ENCODE measurements around the gene RNU6-1.

The RNU6-1 gene

DNA sequence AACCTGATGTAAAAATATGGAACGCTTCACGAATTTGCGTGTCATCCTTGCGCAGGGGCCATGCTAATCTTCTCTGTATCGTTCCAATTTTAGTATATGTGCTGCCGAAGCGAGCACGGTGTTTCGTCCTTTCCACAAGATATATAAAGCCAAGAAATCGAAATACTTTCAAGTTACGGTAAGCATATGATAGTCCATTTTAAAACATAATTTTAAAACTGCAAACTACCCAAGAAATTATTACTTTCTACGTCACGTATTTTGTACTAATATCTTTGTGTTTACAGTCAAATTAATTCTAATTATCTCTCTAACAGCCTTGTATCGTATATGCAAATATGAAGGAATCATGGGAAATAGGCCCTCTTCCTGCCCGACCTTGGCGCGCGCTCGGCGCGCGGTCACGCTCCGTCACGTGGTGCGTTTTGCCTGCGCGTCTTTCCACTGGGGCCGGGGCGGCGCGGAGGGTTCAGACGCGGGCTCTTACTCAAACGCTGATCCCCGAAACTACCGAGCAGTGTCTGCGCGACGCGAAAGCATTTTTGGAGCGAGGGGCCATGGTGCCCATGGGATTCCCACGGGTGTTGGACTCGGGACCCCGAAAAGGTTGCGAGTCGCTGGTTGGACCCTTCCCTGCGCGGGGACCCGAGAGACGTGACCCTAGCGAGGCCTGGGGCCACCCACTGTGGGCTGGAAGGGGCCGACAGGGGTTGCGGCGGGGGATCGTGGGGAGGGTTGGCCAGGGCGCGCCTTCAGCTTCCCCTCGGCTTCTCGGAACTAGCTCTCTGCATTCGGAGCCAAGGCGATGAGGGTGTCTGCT, at the start of gene RNU6-1:
Gene RNU6-1 (minus strand): TSS at position 117 of the 820 bp plus-strand sequence.
- peak; percentile 60 for DNase-seq

DNA sequence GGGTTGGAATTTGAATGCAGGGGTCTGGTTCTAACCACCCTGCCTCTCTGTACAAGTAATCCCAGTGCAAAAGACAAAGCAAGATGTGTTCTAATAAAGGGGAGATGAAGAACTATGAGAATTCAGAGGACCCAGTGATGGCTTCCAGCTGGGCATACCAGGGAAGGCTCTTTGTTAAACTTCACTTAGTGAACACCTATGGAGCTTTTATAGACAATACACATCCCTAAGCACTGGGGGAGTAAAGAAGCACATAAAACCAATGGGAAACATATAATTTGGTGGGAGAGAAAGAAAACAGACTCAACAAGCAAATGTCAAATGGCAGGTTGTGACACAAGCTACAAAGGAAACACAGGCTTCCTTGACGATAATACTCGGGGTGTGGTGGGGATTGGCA, 47.9 kb upstream of the RNU6-1 start:
- no peak for DNase-seq

DNA sequence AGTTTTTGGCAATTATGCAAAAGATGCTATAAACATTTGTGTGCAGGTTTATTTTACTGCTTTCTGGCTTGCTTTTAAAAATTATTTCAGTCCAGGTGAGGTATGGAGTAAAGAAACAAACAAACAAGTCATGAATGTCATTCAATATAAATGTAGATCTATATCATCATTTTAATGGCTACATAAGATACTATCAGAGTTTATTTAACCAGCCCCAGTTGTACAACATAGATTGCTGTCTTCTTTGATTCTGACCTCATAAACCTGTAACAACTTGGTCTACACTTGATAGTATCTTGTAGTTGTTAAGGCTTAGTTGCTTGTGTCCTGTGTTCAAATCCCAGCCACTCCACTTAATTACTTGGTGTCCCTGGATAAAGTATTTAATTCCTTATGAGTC, 46.0 kb upstream of the RNU6-1 start:
- DNase-seq, result no peak

DNA sequence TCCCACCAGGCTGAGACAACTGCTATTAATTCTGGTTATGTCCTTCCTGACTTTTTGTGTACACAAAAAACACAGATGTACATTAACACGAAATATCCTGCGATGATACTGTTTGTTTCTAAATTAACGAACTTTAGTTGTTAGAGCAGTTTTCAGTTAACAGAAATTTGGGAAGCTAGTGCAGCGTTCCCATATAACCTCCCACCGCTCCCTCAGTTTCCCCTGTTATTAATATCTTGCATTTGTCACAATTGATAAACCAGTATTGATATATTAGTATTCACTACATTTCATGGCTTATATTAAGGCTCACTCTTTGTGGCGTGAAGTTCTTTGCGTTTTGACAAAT, 45.3 kb upstream of the RNU6-1 start:
- no peak for DNase-seq

DNA sequence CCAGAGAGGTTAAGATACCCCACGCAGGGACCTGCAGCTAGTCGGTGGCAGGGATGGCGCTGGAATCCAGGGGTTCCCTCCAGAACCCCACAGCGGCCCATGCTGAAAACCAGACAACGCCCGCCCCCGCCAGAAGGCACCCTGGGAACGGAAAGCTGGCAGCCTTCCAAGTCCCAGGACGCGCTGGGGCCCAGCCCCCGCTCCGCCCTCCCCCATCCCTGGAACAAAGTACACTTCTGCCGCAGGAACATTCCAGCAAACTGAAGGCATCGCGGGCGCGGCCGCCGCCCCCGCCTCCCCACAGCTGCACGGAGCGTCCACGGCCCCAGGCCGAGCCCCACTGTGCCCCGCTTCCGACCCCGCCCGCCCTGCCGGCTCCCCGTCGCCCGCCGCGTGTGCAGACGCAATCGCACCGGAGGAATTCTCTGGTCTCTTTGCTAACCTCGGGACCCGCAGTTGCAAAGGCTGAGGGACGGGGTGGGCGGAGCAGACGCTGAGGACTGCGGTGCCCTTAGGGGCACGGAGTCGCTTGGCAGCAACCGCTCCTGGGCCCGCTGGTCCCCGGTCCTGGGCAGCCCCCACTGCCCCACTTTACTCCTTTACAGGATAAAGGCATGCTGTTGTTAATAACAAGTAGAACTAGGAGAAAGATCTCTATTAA, 44.8 kb upstream of the RNU6-1 start:
- no peak for DNase-seq

DNA sequence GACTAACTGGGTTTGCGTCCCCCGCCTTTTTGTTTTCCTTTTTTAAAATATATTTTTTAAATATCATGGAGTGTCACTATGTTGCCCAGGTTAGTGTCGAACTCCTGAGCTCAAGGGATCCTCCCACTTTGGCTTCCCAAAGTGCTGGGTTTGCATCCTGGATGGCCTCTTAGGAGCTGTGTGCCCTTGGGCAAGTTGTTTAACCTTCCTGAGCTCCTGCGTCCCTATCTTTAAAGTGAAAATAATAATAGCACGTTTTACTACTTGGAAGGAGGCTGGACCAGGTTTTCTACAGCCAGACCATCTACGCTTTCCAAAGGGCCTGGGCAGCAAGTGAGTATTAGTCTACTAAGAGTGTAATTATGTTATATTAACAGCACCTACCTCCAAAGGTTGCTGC, 44.2 kb upstream of the RNU6-1 start:
- no peak for DNase-seq

DNA sequence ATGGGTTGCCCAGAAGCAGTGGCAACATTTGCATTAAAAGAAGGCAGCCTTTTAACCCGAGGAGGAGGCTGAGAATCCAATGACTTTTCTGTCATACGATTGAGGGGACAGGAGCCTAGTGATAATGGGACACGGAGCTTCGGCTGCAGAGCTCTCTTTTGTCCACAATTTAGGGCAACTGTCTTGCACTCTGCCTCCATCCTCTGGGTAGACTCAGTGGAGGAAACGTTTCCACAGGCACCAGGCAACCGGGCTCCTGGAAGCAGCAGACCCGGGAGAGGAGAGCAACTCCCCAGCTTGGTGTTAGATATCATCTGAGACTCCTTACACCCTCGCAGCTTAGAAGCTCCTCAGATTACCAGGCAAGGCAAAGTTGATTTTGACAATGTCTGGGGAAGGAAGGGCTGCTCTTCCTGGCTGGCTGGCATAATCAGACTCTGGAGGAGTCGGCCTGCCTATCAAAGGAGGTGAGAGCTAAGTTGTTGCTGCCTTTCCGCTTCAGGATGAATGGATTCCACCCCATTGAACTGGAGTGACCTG, 43.5 kb upstream of the RNU6-1 start:
- no peak for DNase-seq

DNA sequence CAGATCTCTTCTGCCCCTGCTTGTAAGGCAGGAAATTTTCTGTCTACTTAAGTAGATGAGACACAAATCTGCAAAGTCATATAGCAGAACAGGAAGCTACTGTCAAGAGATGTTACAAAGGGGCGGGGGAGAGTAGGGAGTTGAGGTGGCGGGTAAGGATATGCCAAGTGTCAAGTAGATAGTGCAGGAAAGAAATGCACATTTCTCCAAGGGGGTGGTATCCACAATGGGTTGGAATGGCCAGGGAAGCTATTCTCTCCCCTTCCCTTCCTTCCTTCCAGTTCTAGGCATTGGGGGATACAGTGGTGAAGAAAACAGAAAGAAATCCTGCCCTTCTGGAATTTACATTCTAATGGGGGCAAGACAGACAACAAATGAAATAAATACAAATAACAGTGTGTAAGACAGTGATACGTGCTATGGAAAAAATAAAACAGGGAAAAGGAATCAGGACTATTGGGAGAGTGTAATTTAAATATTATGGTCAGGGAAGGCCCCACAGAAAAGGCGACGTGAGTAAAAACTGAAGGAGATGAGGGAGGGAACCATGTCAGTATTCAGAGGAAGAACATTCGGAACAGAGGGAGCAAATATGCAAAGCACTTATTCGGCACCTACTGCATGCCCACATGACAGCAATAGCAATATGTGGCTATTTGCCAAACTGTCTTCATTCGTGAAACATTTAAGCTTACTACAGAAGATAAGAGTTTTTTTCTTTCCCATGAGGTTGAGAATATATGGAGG, 42.8 kb upstream of the RNU6-1 start:
- no peak for DNase-seq

DNA sequence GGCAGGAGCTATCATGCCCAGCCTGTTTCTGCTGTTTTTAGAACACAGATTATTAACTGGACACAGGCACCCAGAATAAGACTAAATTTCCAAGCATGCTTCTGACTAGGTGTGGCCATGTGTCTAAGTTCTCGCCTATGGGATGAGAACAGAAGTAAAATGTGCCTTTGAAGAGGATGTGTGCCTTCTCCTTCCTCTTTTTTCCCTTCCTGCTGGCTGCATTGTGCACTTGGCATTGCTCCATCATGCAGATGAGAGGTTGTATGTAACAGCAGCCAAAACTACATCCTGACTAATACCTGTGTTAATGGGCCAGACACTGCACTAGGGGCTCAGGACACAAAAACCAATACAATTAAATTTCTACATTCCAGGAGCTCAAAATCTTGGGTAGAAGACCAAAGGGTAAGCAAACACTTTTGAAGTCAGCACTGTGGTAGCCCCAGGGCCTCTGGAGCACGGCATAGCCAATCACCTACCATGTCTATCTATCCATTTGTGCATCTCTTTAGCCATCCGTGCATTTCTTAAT, 40.9 kb upstream of the RNU6-1 start:
- DNase-seq, result no peak

DNA sequence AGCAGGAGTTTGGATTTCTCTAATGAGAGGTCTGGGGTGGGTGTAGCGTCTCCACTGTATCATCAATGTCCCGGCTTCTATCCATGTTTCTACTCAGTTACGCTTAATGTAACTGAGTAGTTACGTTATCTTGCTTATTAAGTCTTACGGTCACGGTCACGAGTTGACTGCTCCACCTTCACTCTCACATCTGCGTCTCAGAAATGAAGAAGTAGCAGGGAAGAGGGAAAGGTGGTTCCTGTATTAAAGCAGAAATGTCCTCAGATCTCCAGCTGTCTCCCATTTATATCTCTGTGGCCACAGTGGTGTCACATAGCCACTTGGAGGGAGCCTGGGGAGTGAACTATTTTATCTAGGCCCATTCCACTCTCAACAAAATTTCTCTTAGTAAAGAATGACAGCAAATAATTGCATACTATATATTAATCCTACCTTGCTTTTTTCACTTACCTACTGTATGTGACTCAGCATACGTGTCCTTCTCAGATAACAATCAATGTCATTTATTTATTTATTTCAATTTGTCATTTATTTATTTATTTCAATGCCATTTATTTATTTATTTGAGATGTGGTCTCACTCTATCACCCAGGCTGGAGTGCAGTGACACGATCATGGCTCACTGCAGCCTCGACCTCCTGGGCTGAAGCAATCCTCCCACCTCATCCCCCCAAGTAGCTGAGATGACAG, 39.7 kb upstream of the RNU6-1 start:
- DNase-seq, result no peak

DNA sequence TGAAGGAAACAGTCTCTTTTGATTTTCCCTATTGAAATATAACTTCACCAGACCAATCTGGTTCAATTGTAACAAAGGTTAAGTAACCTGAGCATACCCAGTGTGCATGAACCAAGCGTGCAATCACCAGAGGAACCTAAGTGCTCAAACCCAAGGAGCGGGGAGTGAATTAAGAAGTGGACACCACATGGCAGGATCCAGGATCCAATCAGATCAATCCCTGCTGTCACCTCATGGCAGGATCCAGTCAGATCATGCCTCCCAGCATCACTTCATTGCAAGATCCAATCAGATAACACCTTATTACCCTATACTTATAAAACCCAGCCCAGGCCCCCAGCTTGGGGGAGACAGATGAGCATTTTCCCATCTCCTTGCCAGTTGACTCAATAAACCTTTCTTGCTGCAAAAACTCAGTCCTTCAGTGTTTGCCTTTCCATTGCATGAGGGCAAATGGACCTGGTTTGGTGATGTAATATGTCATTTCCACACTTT, 38.9 kb upstream of the RNU6-1 start:
- DNase-seq, result no peak

DNA sequence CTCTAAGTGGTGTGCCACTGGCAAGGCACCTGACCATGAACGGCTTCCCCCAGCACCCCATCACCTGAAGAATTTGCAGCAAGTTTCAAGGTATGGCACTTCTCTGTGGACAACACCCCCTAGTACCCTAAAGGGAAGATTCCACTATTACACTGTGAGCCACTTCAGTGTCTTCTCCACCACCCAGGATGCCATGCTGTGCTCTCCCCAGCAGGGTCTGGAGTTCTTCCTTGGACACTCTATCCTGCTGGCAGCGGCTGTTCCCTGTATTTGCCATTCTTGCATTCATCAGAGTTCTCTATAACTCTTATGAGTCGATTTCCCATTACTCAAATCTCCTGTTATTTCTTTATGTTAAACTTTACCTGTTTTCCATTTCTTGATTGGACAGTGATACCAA, 33.9 kb upstream of the RNU6-1 start:
- no peak for DNase-seq

DNA sequence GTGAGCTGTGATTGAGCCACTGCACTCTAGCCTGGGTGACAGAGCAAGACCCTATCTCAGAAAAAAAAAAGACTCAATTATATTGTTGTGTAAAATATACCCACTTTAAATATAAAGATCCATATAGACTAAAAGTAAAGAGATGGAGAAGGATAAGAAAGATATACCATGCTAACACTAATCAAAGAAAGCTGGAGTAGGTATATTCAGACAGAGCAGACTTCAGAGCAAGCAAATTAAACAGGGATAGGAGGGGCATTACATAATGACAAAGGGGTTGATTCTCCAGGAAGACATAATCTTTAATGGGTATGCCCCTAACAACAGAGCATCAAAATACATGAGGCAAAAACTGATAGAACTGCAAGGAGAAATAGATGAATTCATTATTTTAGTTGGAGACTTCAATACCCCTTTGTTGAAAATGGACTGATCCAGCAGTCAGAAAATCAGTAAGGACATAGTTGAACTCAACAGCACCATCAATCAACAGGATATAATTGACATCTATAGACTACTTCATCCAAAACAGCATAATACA, 31.1 kb upstream of the RNU6-1 start:
- DNase-seq, result no peak

DNA sequence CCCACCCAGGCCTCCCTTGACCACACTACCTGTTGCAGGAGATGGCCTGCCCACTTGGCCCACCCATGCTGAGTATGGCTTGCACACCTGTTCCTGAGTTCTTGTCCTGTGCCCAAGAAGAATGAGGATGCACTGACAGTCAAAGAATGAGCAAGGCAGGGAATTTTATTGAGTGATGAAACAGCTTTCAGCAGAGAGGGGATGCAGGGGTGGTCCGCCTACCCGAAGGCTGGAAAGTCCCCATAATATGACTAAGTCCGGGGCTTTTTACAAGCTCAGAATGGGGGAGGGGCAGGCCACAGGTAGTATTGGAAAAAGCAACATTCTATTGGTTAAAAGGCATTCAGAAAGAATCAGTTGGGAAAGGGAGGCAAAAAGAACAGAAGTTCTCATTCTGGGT, 29.9 kb upstream of the RNU6-1 start:
- no peak for DNase-seq

DNA sequence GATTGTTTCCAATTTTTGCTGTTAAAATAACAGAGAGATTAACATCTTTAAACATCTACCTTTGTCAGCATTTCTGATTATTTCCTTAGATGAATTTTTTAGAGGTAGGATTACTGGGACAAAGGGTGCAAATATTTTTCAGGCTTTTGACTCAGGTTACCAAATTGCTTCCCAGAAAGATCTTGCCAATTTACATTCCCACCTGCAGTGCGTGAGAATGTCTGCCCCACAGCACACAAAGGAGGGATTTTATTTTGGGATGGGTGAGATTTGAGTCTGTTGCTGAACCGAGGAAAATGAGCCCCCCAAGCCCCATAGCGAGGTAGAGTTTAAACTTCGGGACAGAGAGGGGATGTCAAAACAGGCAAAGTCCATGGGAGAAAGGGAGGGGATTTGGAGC, 25.9 kb upstream of the RNU6-1 start:
- DNase-seq, result no peak

DNA sequence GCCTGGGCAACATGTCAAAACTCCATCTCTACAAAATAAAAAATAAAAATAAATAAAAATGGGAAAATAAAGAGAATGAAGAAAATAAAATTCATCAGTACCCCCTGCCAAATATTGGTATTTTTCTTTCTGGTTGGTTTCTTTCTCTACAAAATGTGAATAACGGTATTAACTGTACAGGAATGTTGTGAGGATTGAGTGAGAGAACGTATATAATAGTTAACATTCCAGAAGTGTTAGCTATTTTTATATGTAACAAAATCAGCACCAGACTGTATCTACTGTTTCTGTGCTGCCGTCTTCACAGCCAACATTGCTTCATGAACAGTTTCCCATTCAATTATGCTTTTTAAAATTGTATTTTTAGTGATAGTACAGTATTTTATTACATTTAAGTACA, 25.5 kb upstream of the RNU6-1 start:
- no peak for DNase-seq

DNA sequence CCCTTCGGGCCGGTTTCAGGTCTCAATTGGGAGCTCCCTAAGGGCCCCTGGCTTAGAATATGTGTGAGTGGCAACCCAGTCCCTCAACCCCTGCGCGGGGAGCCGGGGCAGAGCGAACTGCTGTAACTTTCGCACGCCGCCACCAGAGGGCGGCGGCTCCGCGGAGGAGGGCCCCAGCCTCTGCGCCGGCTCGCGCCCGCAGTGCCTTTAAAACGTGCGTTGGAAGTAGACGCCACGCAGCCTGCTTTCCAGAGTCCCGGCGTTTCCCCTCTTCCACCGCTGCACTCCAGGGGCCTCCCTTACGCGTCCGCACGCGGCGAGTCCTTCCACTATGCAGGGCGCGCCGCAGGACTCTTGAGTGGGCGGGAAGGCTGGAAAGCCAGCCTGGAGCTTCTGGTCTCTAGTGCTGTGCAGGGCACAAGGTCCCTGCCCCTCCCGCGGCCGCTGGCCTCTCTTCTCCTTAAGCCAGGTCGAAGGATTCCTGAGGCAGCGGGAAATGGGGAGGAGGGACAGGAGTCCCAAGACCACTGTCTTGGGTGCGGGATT, 23.7 kb upstream of the RNU6-1 start:
- peak; percentile 29 for DNase-seq

DNA sequence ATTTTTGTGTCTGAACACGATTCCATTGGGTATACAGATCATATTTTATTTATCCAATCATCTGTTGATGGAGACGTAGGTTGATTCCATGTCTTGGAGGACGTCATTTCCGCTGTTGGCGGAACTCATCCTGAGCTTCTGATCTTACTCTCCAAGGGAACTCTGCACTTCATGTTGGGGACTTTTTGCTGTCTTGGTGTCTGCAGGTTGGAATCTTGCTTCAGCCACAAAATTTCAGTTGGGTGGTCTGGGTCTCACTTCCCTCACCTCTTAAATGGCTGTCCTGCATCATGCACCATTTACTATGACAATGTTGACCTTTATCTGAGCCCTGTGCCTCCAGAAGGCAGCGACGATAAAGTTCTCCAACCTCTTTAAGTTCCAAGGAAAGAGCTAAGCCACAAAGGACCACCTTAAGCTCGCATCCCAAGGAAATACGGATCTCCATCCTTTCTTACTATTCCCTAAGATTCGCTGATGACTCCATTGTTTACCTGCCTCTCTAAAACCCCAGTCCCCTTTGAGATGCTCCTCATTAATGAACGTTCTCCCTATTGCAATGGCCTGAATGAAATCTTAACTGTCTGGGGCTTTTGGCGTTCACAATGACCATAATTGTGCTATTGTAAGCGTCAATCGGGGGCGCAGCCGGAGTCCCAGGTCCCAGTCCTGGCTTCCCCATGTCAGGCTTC, 23.1 kb upstream of the RNU6-1 start:
- DNase-seq, result no peak

DNA sequence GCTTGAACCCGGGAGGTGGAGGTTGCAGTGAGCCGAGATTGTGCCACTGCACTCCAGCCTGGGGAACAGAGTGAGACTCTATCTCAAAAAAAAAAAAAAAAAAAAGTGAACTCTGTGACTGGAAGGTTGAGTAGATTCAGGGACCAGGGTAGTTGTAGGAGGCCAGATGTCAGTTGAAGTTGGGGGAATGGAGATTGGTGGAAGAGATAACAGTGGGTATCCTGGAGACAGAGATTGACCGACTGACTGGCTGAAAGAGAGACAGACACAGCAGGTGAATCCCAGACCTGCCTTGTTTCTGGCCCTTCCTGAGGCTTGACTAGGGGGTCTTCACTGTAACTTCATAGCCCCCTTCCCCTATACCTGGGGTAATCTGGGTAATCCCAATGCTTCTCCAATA, 22.1 kb upstream of the RNU6-1 start:
- DNase-seq, result no peak

DNA sequence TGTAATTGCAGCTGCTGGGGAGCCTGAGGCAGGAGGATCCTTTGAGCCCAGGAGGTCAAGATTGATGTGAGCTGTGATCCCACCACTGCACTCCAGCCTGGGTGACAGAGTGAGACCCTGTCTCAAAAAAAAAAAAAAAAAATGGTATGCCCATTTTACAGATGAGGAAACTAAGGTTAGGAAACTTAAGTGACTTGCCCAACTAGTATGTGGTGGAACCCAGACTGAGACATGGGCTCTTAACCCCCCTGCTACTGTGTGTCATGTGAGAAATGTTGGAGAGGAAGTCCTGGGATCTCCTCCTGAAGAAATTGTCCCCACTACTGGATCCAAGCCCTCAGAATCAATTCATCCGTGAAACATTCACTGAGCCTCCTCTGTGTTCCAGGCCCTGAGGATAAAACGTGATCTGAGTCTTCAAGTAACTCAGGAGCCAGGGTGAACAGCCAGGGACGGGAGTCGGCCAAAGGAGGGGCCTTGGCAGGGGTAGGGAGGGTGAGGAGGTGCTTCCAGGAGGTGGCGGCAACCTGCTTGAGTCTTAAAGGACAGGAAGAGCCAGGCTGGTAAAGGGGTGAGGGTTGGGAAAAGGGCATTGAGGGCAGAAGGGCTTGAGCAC, 19.6 kb upstream of the RNU6-1 start:
- no peak for DNase-seq

DNA sequence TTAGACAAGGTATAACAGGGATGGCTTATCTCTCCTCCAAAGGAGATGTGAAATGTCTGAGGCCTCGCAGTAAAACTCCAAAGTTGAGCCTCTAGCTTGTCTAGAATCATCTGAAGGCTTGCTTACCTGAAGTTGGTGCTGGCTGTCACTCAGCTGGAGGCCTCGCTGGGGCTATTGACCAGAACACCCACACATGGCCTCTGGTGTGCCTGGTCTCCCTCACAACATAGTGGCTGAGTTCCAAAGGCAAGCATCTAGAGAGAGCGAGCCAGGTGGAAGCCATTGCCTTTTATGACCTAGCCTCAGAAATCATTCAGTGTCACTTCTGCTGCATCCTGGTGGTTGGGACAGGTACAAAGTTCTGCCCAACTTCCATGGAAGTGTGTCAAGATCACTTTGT, 17.4 kb upstream of the RNU6-1 start:
- no peak for DNase-seq

Data from GOT3 (cell line).